Pancreas (tissue), 10 donors: ENCODE measurements around the gene BHLHE23. TPM values are rescaled to one million over a fixed set of nuclear protein-coding genes. Genes with fewer than 3 reads are reported as not detected.
A peak's percentile ranks its signal among the peaks of the same experiment; 100 is the strongest.

Experiments used
- ATAC-seq, 4 donors: fragments of 200-7000 bp; cut with Tn5 transposase; one replicate each; pipeline versions ENCODE4 v1.8.0 to v1.9.1; 2020; ENCODE audit warnings: mild to moderate bottlenecking in 4 of 4, moderate library complexity in 4 of 4
- DNase-seq, 6 donors: peaks; one replicate each; pipeline ENCODE4 v3.0.0-alpha.2; 2020
- FAIRE-seq: peaks from 2 replicates; lab custom pipeline; 2012; peaks lifted over from hg19 to GRCh38; lab: Jason Lieb, UNC
- H3K27ac ChIP-seq, 4 donors: fragments of 200-600 bp; sonication (generic); 1 replicate in 3 of 4; 2 replicates in 1 of 4; pipeline versions ENCODE4 v1.5.0 to v1.8.0; 2020
- H3K27me3 ChIP-seq, 4 donors: fragments of 200-600 bp; one replicate each; pipeline ENCODE4 v1.8.0; 2021
- H3K36me3 ChIP-seq, 3 donors: fragments of 200-600 bp; sonication (generic) in 1 of 3; one replicate each; pipeline versions ENCODE4 v1.5.0 to v1.8.0; 2020 to 2021
- H3K4me1 ChIP-seq, 3 donors: fragments of 200-600 bp; one replicate each; pipeline ENCODE4 v1.8.0; 2021
- H3K4me3 ChIP-seq, 4 donors: fragments of 200-600 bp; sonication (generic) in 2 of 4; one replicate each; pipeline versions ENCODE4 v1.5.0 to v1.8.0; 2020 to 2021
- H3K9me3 ChIP-seq, 4 donors: fragments of 200-600 bp; one replicate each; pipeline ENCODE4 v1.8.0; 2021
- WGBS, 2 donors: extraction: QIAGEN DNeasy Blood & Tissue Kit; methylation state at CpG; one replicate each; pipeline ENCODE4 v1.1.7; 2013; 5-methylcytosine and 5-hydroxymethylcytosine counted together
- intact Hi-C, 3 donors: fragments of 100-400 bp; cut with DNase I; formaldehyde crosslinking; loops; one replicate each; pipeline versions ENCODE4 v1.11.1 to v1.14.2; 2022
- polyA plus RNA-seq, 2 donors: library from polyadenylated mRNA; stranded (reverse); fragments of 200-250 nt; gene quantifications; one replicate each; pipeline ENCODE4 v1.2.3, GENCODE V29; 2013
- total RNA-seq, 6 donors: library from RNA; stranded (reverse); fragmentation: NEBNext Ultra II Directional in 4 of 6; extraction: Animal tissue kit (Norgen Biotek cat#: 25700) in 4 of 6; gene quantifications; one replicate each; pipeline versions ENCODE4 v1.2.1 to v1.2.4, GENCODE V29; 2021 to 2023
- TF ChIP-seq, protein P1 (sequence below), 4 donors: fragments of 200-600 bp; sonication (generic) in 3 of 4; IDR thresholded peaks; one replicate each; pipeline versions ENCODE4 v1.5.0 to v1.8.0; 2021; ENCODE audit warnings: antibody characterized with exemption in 4 of 4
- donor health status: healthy with polysubstance abuse.
- donor health status: DM: no; HTN: no; CAD: no; lungs with moderate emphysema.
- donor health status: DM: no; HTN: no; CAD: no.
- donor health status: control.
- donor health status: control.
- donor health status: Bipolar disorder and iron deficiency.
- donor health status: DM: yes; HTN: yes; CAD: no.
- donor health status: DM: no; HTN: no; CAD: no.
- donor health status: DM: no; HTN: no; CAD: no.
- donor health status: DM: yes; HTN: yes; CAD: no.

BHLHE23 gene
- total and polyA plus RNA-seq, 8 donors, result not detected

DNA sequence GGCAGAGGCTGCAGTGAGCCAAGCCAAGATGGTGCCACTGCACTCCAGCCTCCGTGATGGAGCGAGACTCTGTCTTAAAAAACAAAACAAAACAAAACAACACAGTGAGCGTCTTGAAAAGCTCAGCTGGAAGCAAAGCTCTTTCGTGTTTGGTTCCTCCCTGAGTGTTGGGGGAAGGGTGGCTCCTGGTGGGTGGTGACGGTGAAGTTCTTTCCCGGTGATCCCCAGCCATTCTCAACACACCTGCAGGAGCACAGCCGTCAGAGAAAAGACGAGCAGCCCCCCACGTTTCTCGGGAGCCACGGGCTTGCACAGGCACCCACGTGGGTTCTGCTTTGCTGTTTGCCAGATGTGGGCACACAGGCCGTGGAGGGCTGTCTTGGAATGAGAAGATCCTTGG is 3.2 kb downstream of the BHLHE23 start:
- DNase-seq (peak in 1 of 6 donors; percentile 6), FAIRE-seq (no peak), ATAC-seq (no peak)
- no peaks in the 10 kb centered on the region for H3K9me3 ChIP-seq
- no peaks in the 10 kb centered on the region for H3K4me1 ChIP-seq
- H3K27ac ChIP-seq, result no peak overlapping the region
- TF ChIP-seq, protein P1, sequence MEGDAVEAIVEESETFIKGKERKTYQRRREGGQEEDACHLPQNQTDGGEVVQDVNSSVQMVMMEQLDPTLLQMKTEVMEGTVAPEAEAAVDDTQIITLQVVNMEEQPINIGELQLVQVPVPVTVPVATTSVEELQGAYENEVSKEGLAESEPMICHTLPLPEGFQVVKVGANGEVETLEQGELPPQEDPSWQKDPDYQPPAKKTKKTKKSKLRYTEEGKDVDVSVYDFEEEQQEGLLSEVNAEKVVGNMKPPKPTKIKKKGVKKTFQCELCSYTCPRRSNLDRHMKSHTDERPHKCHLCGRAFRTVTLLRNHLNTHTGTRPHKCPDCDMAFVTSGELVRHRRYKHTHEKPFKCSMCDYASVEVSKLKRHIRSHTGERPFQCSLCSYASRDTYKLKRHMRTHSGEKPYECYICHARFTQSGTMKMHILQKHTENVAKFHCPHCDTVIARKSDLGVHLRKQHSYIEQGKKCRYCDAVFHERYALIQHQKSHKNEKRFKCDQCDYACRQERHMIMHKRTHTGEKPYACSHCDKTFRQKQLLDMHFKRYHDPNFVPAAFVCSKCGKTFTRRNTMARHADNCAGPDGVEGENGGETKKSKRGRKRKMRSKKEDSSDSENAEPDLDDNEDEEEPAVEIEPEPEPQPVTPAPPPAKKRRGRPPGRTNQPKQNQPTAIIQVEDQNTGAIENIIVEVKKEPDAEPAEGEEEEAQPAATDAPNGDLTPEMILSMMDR (IDR thresholded peaks at IDR 0.05), result no peak
- 7 to 8% methylated on average over 13 of the region's 13 CpGs for WGBS, 2 donors
- intact Hi-C loops, result loop anchor here in 1 of 3 donors (5.0 kb wide), 1 partner anchor 116 kb away; no protein-coding TSS in a partner anchor
- H3K36me3 ChIP-seq, result no peaks in the 10 kb centered on the region
- H3K27me3 ChIP-seq, result peaks cover 0 to 50% (median 14%) of the 10 kb centered on the region in 4 donors
- H3K4me3 ChIP-seq, result no peak overlapping the region

DNA sequence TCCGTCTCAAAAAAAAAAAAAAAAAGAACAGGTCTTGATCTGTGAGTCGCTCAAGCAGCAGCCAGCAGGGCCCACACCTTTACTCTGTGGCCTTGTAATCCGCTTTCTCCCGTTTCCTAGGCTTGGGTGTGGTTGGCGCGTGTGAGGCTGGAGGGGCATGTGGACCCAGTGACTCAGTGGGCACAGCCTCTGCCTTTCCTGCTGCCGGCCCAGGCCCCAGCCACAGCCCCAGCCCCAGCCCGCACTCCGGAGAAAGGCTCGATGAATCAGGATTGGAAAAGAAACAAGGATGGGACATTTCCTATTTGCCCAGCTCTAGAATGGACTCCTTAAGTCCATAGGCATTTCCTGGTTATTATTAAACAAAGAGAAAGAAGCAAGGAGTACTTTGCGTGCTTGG is 4.3 kb downstream of the BHLHE23 start:
- Histone ChIP-seq H3K4me1 (no peaks in the 10 kb centered on the region), H3K27me3 (peaks cover 0 to 39% (median 13%) of the 10 kb centered on the region in 4 donors), H3K4me3 (no peak overlapping the region), H3K9me3 (no peaks in the 10 kb centered on the region), H3K36me3 (no peaks in the 10 kb centered on the region), H3K27ac (no peak overlapping the region)
- DNase-seq (peak in 1 of 6 donors; percentile 2), FAIRE-seq (no peak), ATAC-seq (no peak)
- TF ChIP-seq, protein P1 (IDR thresholded peaks at IDR 0.05), result no peak
- intact Hi-C loops, result loop anchor here in 1 of 3 donors (5.0 kb wide), 1 partner anchor 115 kb away; no protein-coding TSS in a partner anchor
- 62 to 69% methylated on average over 11 of the region's 11 CpGs for WGBS, 2 donors

DNA sequence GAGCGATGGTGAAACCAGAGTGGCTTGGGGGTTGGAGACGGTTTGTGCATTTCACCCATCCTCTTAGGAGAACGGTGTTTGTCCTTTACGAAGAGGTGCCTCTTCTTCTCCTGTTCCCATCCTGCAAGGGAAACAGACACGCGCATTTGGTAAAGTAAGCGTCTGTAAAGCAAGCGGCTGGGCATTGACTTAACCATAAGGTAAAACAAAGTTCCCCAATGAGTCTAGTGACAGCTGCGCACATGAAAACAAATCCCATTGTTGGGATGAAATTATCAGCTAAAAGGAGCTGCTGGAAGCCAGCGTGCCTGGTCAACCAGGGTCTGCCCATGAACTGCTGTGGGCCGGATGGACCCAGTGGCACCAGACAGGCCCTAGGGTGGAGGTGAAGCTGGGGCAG is 5.8 kb downstream of the BHLHE23 start:
- no peak for FAIRE-seq
- no peak for ATAC-seq
- Histone ChIP-seq H3K36me3 (no peaks in the 10 kb centered on the region), H3K4me1 (no peaks in the 10 kb centered on the region), H3K4me3 (no peak overlapping the region), H3K27me3 (peaks cover 0 to 34% (median 6%) of the 10 kb centered on the region in 4 donors), H3K27ac (no peak overlapping the region), H3K9me3 (no peaks in the 10 kb centered on the region)
- TF ChIP-seq, protein P1 (IDR thresholded peaks at IDR 0.05), result no peak
- 30 to 33% methylated on average over 11 of the region's 11 CpGs for WGBS, 2 donors
- no peak for DNase-seq
- intact Hi-C loops, result loop anchor here in 1 of 3 donors (5.0 kb wide), 1 partner anchor 114 kb away; no protein-coding TSS in a partner anchor

DNA sequence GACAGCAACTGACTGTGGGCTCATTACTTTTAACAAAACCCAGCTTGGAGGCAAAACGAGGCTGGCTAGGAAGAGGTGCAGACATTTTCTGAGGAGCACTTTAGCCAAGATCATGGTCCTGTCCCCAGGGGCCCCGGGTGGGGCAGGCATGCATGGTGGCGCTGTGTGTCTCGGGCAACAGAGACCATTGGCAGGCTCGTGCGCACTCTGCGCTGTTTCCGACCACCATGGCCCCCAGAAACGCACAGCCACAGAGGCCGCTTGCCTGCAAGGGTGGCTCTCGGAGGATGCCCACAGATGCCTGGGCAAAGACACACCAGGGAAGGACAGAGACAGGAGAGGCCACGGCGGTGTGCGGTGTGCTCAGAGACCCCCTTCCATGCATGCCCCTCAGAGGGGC is 6.7 kb downstream of the BHLHE23 start:
- FAIRE-seq (no peak), ATAC-seq (no peak), DNase-seq (peak in 1 of 6 donors; percentile 36)
- TF ChIP-seq, protein P1 (IDR thresholded peaks at IDR 0.05), result no peak
- H3K4me3 ChIP-seq, result no peak overlapping the region
- H3K36me3 ChIP-seq, result no peaks in the 10 kb centered on the region
- no peaks in the 10 kb centered on the region for H3K9me3 ChIP-seq
- H3K27me3 ChIP-seq, result peaks cover 0 to 25% (median 1%) of the 10 kb centered on the region in 4 donors
- H3K4me1 ChIP-seq, result no peaks in the 10 kb centered on the region
- intact Hi-C loops, result loop anchor here in 1 of 3 donors (5.0 kb wide), 1 partner anchor 113 kb away; no protein-coding TSS in a partner anchor
- 62 to 74% methylated on average over 14 of the region's 14 CpGs for WGBS, 2 donors
- no peak overlapping the region for H3K27ac ChIP-seq

DNA sequence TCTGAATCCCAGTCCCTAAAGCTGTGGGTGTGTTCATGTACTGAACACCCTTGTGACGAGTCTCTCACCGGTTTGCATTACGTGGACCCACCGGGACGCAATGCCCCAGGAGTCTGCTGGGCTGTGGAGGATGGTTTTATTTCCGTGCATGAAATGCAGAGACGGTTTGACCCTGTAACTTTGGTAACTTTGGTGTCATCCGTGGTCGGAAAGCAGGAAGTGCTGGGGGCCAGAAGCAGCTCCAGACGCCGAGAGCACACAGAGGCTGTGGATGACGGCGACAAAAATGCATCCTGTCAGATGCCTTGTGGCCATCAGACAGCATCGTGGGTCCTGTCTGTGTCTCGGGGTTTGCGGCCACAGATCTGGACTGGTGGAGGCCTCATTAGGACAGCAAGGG is 7.2 kb downstream of the BHLHE23 start:
- intact Hi-C loops, result no loop called here
- H3K27me3 ChIP-seq, result peaks cover 0 to 20% (median 0%) of the 10 kb centered on the region in 4 donors

More for the DNA sequence above, 7.2 kb downstream of the BHLHE23 start:
- no peak overlapping the region for H3K27ac ChIP-seq
- TF ChIP-seq, protein P1 (IDR thresholded peaks at IDR 0.05), result no peak
- no peaks in the 10 kb centered on the region for H3K9me3 ChIP-seq
- ATAC-seq (no peak), DNase-seq (peak in 1 of 6 donors; percentile 15), FAIRE-seq (no peak)
- no peaks in the 10 kb centered on the region for H3K36me3 ChIP-seq
- 55 to 61% methylated on average over 16 of the region's 16 CpGs for whole genome bisulfite sequencing, 2 donors
- H3K4me1 ChIP-seq, result no peaks in the 10 kb centered on the region
- H3K4me3 ChIP-seq, result no peak overlapping the region
